GM06990 (cell line): Measurements from ENCODE around the gene HYOU1.
"Not testable (repeated sequence)": the region's sequence is repeated elsewhere in the genome, so short reads cannot be mapped to it uniquely, and the experiment has no call there.

Experiments used
- DNase-seq: peaks from one replicate; pipeline ENCODE4 v3.0.0-alpha.2; 2011; ENCODE audit not compliant: insufficient read length; ENCODE audit errors: extremely low read depth
- H3K27me3 ChIP-seq: replicated peaks from 2 replicates; pipeline ENCODE4 v1.6.0; 2011; ENCODE audit warnings: low read length; ENCODE audit not compliant: control insufficient read depth, insufficient read depth
- H3K36me3 ChIP-seq: 2 replicates; pipeline ENCODE4 v1.5.1; 2011; ENCODE audit warnings: low read length; ENCODE audit not compliant: control insufficient read depth, insufficient read depth
- H3K4me3 ChIP-seq: replicated peaks from 2 replicates; pipeline ENCODE4 v1.5.1; 2011; ENCODE audit warnings: low read depth, mild to moderate bottlenecking, control low read depth, low read length
- CTCF ChIP-seq: IDR thresholded peaks from 2 replicates; pipeline ENCODE4 v1.5.1; 2011; ENCODE audit warnings: low read length, control low read depth, mild to moderate bottlenecking, inconsistent platforms; ENCODE audit not compliant: insufficient read depth, poor library complexity, severe bottlenecking

HYOU1 gene

GRCh38 chr11:119024430-119025098 lies 32.4 kb downstream of the HYOU1 start:
- Histone ChIP-seq H3K4me3 (no peak overlapping the region), H3K36me3 (peaks cover 21% of the 10 kb centered on the region), H3K27me3 (no peaks in the 10 kb centered on the region)
- DNase-seq: no peak
- TF ChIP-seq CTCF: no peak

GRCh38 chr11:119023741-119024140 lies 33.3 kb downstream of the HYOU1 start:
- no peaks in the 10 kb centered on the region for H3K27me3 ChIP-seq
- no peak overlapping the region for H3K4me3 ChIP-seq
- H3K36me3 ChIP-seq: peaks cover 21% of the 10 kb centered on the region
- no peak for TF ChIP-seq CTCF
- no peak for DNase-seq

GRCh38 chr11:119021631-119022030 lies 35.4 kb downstream of the HYOU1 start:
- TF ChIP-seq CTCF: no peak

GRCh38 chr11:119019996-119020395 lies 37.0 kb downstream of the HYOU1 start:
- H3K36me3 ChIP-seq: peaks cover 24% of the 10 kb centered on the region
- DNase-seq: no peak
- no peak for TF ChIP-seq CTCF
- peak overlapping the region; percentile 86 for H3K4me3 ChIP-seq
- no peaks in the 10 kb centered on the region for H3K27me3 ChIP-seq

More at GRCh38 chr11:119021631-119022030, 35.4 kb downstream of the HYOU1 start:
- peaks cover 20% of the 10 kb centered on the region for H3K36me3 ChIP-seq
- no peak overlapping the region for H3K4me3 ChIP-seq
- H3K27me3 ChIP-seq: no peaks in the 10 kb centered on the region
- DNase-seq: no peak

GRCh38 chr11:119018074-119018938 lies 38.7 kb downstream of the HYOU1 start, which contains the start of the genes RPS25 and TRAPPC4:
TSS of gene RPS25 (minus strand) at chr11:119018343. CDS start at chr11:119018284, 59 bp downstream.
TSS of gene TRAPPC4 (plus strand) at chr11:119018766. CDS start at chr11:119018796, 30 bp downstream.
- peak; percentile 92 for DNase-seq
- Histone ChIP-seq H3K4me3 (peak within 1 kb of the TSS; percentile 86), H3K36me3 (peaks cover 23% of the 10 kb centered on the region), H3K27me3 (no peaks in the 10 kb centered on the region)
- no peak for TF ChIP-seq CTCF

GRCh38 chr11:119017377-119017776 lies 39.6 kb downstream of the HYOU1 start:
- peak overlapping the region; percentile 86 for H3K4me3 ChIP-seq
- H3K27me3 ChIP-seq, DNase-seq: not testable (repeated sequence)
- peaks cover 20% of the 10 kb centered on the region for H3K36me3 ChIP-seq
